Choroid plexus epithelial cell (primary cell): Measurements from ENCODE around the gene NUP188.
A peak's percentile ranks its signal among the peaks of the same experiment; 100 is the strongest.

Source experiments
- DNase-seq: peaks from one replicate; pipeline ENCODE4 v3.0.0-alpha.2; 2010; ENCODE audit warnings: low read depth
- H3K4me3 ChIP-seq: 2 replicates; pipeline ENCODE4 v1.5.1; 2011; ENCODE audit warnings: low read depth, mild to moderate bottlenecking, control low read depth, low read length, moderate library complexity
- TF ChIP-seq, protein P1 (sequence below): conservative IDR thresholded peaks from 2 replicates; pipeline ENCODE4 v1.5.1; 2011; ENCODE audit warnings: low read depth, mild to moderate bottlenecking, control low read depth, inconsistent platforms, low read length, moderate library complexity

The NUP188 gene, protein sequence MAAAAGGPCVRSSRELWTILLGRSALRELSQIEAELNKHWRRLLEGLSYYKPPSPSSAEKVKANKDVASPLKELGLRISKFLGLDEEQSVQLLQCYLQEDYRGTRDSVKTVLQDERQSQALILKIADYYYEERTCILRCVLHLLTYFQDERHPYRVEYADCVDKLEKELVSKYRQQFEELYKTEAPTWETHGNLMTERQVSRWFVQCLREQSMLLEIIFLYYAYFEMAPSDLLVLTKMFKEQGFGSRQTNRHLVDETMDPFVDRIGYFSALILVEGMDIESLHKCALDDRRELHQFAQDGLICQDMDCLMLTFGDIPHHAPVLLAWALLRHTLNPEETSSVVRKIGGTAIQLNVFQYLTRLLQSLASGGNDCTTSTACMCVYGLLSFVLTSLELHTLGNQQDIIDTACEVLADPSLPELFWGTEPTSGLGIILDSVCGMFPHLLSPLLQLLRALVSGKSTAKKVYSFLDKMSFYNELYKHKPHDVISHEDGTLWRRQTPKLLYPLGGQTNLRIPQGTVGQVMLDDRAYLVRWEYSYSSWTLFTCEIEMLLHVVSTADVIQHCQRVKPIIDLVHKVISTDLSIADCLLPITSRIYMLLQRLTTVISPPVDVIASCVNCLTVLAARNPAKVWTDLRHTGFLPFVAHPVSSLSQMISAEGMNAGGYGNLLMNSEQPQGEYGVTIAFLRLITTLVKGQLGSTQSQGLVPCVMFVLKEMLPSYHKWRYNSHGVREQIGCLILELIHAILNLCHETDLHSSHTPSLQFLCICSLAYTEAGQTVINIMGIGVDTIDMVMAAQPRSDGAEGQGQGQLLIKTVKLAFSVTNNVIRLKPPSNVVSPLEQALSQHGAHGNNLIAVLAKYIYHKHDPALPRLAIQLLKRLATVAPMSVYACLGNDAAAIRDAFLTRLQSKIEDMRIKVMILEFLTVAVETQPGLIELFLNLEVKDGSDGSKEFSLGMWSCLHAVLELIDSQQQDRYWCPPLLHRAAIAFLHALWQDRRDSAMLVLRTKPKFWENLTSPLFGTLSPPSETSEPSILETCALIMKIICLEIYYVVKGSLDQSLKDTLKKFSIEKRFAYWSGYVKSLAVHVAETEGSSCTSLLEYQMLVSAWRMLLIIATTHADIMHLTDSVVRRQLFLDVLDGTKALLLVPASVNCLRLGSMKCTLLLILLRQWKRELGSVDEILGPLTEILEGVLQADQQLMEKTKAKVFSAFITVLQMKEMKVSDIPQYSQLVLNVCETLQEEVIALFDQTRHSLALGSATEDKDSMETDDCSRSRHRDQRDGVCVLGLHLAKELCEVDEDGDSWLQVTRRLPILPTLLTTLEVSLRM (N-terminal part only)

DNA sequence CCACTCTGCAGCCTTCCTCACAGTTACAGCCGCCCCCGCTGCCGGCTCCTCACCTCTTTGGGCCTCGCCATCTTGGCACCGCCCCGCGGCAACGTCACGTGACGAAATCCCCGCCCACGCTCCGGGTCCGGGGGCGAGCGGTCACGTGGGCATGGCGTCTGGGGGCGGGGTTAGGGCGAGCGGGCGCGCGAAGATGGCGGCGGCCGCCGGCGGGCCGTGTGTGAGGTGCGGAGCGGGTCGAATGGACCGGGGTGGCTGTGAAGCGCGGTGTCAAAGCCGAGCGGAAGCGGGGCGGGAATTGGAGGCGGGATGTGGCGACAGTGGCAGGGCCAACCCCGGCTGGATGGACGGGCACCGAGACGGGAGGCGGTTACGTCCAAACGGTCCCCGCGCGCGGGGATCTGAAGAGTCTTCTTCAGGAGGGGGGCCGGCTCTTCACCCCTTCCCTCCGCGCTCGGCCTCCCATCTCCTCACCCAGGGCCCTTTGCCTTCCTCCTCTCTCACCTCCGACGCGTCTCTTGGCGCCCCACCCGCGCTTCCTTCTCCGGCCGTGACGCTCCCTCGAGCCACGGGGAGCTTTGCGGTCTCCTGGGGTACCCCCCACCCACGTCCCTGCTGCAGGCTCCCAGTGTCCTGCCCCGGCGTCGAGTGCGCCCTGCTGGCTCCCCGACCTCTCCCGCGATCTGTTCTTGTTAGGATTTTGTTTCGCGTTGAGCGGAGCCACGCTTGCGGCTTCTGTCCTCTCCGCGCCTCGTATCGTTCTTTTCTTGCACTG, at the start of gene NUP188, which contains the start of gene DOLK:
NUP188 (plus strand) TSS at position 173 of the 775 bp plus-strand sequence; CDS start at position 194, 21 bp downstream.
DOLK (minus strand) TSS at position 77 of the 775 bp plus-strand sequence. CDS start 300 bp downstream, outside the sequence.
- TF ChIP-seq, protein P1, sequence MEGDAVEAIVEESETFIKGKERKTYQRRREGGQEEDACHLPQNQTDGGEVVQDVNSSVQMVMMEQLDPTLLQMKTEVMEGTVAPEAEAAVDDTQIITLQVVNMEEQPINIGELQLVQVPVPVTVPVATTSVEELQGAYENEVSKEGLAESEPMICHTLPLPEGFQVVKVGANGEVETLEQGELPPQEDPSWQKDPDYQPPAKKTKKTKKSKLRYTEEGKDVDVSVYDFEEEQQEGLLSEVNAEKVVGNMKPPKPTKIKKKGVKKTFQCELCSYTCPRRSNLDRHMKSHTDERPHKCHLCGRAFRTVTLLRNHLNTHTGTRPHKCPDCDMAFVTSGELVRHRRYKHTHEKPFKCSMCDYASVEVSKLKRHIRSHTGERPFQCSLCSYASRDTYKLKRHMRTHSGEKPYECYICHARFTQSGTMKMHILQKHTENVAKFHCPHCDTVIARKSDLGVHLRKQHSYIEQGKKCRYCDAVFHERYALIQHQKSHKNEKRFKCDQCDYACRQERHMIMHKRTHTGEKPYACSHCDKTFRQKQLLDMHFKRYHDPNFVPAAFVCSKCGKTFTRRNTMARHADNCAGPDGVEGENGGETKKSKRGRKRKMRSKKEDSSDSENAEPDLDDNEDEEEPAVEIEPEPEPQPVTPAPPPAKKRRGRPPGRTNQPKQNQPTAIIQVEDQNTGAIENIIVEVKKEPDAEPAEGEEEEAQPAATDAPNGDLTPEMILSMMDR = no peak
- peak within 1 kb of the TSS; percentile 94 for H3K4me3 ChIP-seq

DNA sequence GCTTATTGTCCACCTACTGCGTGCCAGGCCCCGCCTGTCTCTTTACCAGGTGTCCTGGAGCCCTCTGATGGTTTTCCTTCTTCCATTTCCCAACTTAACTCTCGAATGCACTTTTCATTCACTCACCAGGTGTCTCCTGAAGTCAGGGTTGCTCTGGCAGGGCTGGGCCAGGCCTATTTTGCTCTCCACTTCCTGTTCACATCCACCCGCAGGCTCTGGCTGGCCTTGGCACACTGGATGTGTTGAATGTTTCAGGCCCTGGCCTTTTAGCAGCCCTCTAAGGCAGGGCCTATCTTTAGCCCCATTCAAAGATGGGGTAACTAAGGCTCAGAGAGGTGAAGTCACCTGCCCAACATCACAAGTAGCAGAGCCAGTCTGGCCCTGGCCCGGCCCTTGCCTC, 49.1 kb upstream of the NUP188 start:
- H3K4me3 ChIP-seq = no peak overlapping the region
- TF ChIP-seq, protein P1 = no peak
- DNase-seq = no peak

More for the DNA sequence above, at the start of gene NUP188, which contains the start of gene DOLK:
- peak; percentile 91 for DNase-seq

DNA sequence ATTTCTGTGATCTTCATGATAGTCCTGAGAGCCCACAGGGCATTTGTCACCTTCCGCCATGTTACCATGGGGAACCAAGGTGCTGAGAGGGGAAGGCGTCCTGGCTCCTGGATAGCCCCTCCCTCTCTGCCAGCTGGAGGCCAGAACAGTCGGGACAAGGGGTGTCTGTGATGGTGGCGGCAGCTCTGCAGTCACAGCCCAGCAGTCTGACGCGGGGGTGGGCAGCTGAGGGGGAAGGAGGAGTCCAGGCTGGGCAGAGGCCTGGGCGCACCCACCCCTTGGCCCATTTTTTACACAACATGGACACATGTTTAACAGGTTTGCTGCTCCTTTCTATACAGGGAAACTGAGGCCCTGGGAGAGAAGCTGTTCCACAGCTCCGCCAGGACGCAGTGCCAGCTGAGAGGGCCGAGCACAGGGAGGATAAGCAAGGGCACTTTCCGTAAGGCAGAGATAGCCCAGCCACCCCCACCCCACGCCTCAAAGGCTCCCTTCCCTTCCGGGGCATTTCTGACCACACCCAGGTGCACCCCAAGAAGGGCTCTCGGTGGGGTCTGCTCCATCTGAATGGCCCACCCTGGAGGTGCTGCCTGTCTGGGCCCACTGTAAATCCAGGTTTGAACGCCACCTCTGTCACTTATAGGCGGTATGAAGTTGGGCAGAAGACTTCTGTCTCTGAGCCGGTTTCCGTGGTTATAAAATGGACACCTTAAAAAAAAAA, 48.5 kb upstream of the NUP188 start:
- H3K4me3 ChIP-seq = no peak overlapping the region
- DNase-seq = no peak
- TF ChIP-seq, protein P1 = no peak

DNA sequence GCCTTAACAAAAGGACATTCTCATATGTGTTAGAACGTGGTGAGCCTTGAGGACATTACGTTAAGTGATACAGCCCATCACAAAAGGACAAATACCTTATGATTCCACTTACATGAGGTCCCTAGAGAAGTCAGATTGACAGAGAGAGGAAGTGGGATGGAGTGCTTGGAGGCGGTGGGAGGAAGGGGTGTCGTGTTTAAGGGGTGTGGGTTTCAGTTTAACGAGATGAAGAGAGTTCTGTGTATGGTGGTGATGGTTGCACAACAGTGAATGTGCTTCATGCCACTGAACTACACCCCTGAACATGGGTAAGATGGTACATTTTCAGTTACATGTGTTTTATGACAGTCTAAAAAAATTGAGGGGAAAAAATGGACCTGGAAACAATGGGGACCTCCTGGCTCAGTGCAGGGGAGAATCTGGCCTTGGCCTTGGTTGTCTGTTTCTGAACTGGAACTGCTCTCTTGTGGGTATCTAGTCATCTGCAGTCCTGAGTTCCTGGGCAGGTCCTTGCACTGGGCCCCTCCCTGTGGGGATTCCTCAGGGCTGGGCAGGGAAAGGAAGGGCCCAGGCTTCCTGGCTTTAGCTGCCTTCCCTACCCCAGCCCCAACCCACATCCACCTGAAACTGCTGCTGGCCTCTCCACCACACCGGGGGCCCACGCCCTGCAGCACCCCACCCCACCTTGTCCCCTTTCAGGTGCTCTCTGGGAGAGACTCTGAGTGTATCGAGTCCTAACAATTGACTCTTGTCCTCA, 47.8 kb upstream of the NUP188 start:
- no peak overlapping the region for H3K4me3 ChIP-seq
- TF ChIP-seq, protein P1 = no peak
- no peak for DNase-seq

DNA sequence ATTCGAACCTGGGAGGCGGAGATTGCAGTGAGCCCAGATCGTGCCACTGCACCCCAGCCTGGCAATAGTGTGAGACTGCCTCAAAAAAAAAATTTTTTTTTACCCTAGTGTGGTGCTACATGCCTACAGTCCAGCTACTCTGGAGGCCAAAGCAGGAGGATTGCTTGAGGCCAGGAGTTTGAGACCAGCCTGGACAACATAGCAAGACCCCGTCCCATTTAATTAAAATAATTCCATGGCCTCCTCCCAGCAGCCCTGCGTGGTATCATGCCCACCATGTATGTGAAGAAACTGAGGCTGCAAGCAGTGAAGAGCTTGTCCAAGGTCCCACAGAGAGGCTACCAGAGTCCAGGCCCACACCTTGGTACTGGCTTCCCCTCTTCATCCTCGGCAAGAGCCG, 46.1 kb upstream of the NUP188 start:
- TF ChIP-seq, protein P1 = no peak
- H3K4me3 ChIP-seq = no peak overlapping the region
- no peak for DNase-seq
